Right lobe of liver (tissue), 6 donors: ENCODE data around the gene PDE7B. TPM values are rescaled to one million over a fixed set of nuclear protein-coding genes. Genes with fewer than 3 reads are reported as not detected.

Experiments used
- ATAC-seq, 4 donors: fragments of 200-7000 bp; cut with Tn5 transposase; one replicate each; pipeline ENCODE4 v1.9.1; 2020; ENCODE audit warnings: mild to moderate bottlenecking in 4 of 4, moderate library complexity in 4 of 4
- DNase-seq, 3 donors: peaks; one replicate each; pipeline ENCODE4 v3.0.0-alpha.2; 2020
- H3K27ac ChIP-seq, 3 donors: fragments of 200-600 bp; one replicate each; pipeline ENCODE4 v1.8.0; 2022
- H3K27me3 ChIP-seq, 2 donors: fragments of 200-600 bp; one replicate each; pipeline ENCODE4 v1.8.0; 2022
- H3K36me3 ChIP-seq, 4 donors: fragments of 200-600 bp; sonication (generic) in 1 of 4; one replicate each; pipeline versions ENCODE4 v1.5.1 to v1.8.0; 2017 to 2022; ENCODE audit warnings: control low read depth in 1 of 4
- H3K4me1 ChIP-seq, 4 donors: fragments of 200-600 bp; sonication (generic) in 1 of 4; one replicate each; pipeline versions ENCODE4 v1.5.1 to v1.8.0; 2017 to 2022; ENCODE audit warnings: control low read depth in 1 of 4
- H3K4me3 ChIP-seq, 3 donors: fragments of 200-600 bp; one replicate each; pipeline ENCODE4 v1.8.0; 2022
- H3K9me3 ChIP-seq, 4 donors: fragments of 200-600 bp; sonication (generic) in 1 of 4; one replicate each; pipeline versions ENCODE4 v1.5.1 to v1.8.0; 2017 to 2022; ENCODE audit warnings: control low read depth in 1 of 4
- POLR2A ChIP-seq: fragments of 450-650 bp; IDR thresholded peaks from one replicate; pipeline ENCODE4 v1.6.1; 2017; ENCODE audit warnings: antibody characterized with exemption, mild to moderate bottlenecking
- WGBS: methylation state at CpG from one replicate; pipeline ENCODE4 v1.1.6; 2018; ENCODE audit warnings: low coverage, low lambda C conversion rate; ENCODE audit not compliant: insufficient coverage; ENCODE audit errors: missing lambda C conversion rate; 5-methylcytosine and 5-hydroxymethylcytosine counted together
- intact Hi-C, 2 donors: fragments of 100-400 bp; cut with DNase I; formaldehyde crosslinking; loops; one replicate each; pipeline versions ENCODE4 v1.11.2 to v1.14.1; 2022
- total RNA-seq, 6 experiments: library from RNA; depleted of rRNA in 2 of 6; stranded (reverse); fragments of >200 nt in 2 of 6; fragmentation: NEBNext Ultra II Directional in 3 of 6; extraction: Animal tissue kit (Norgen Biotek cat#: 25700) in 3 of 6; gene quantifications; one replicate each; pipeline versions ENCODE4 v1.1.0 to v1.2.4, GENCODE V29; 2016 to 2023
- TF ChIP-seq, protein P1 (sequence below), 4 donors: fragments of 200-600 bp in 3 of 4; fragments of 450-650 bp in 1 of 4; IDR thresholded peaks; one replicate each; pipeline versions ENCODE4 v1.5.1 to v1.8.0; 2016 to 2022; ENCODE audit warnings: antibody characterized with exemption in 4 of 4, mild to moderate bottlenecking in 2 of 4
- donor health status: DM: no; HTN: yes; CAD: no.
- donor health status: DM: no; HTN: no; CAD: no.
- donor health status: DM: no; HTN: no; CAD: no.
- donor health status: DM: no; HTN: yes; CAD: no.
- donor health status: DM: no; HTN: yes; CAD: no.

The PDE7B gene
- total RNA-seq, 6 experiments from 2014 or later, result 1.1 to 5.1 (median 1.9) TPM

DNA sequence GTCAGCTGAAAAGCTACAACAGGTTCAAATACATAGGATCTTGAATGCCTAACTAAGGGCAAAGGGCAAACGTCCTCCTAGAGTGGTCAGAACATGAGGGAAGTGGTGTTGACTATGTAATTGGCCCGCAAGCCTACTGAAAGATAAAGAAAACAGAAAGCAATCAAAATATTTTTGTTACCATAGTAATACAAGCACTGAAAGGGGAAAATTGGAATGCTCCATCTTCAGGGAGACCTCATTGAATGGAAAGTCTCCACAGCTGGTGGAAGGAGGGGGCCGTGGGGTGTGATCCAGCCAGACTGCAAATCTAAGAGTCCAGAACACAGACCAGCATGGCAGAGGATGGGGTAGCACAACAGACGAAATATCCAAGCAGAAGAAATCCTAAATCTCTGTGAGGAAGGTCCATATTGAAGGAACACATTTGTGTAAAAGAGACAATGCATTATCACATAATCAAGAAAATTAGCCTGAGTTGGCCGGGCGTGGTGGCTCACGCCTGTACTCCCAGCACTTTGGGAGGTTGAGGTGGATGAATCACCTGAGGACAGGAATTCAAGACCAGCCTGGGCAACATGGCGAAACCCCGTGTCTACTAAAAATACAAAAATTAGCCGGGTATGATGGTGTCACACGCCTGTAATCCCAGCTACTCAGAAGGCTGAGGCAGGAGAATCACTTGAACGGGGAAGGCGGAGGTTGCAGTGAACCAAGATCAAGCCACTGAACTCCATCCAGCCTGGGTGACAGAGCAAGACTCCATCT is 359.1 kb downstream of the PDE7B start:
- H3K4me1 ChIP-seq, result no peaks in the 10 kb centered on the region
- H3K9me3 ChIP-seq, result no peaks in the 10 kb centered on the region
- no peak for ATAC-seq
- no peaks in the 10 kb centered on the region for H3K36me3 ChIP-seq
- H3K27ac ChIP-seq, result no peak overlapping the region
- no peak overlapping the region for H3K4me3 ChIP-seq
- no peaks in the 10 kb centered on the region for H3K27me3 ChIP-seq
- 82% methylated on average over 9 of the region's 13 CpGs for WGBS
- no peak for DNase-seq
- TF ChIP-seq POLR2A, result no peak
- TF ChIP-seq, protein P1, sequence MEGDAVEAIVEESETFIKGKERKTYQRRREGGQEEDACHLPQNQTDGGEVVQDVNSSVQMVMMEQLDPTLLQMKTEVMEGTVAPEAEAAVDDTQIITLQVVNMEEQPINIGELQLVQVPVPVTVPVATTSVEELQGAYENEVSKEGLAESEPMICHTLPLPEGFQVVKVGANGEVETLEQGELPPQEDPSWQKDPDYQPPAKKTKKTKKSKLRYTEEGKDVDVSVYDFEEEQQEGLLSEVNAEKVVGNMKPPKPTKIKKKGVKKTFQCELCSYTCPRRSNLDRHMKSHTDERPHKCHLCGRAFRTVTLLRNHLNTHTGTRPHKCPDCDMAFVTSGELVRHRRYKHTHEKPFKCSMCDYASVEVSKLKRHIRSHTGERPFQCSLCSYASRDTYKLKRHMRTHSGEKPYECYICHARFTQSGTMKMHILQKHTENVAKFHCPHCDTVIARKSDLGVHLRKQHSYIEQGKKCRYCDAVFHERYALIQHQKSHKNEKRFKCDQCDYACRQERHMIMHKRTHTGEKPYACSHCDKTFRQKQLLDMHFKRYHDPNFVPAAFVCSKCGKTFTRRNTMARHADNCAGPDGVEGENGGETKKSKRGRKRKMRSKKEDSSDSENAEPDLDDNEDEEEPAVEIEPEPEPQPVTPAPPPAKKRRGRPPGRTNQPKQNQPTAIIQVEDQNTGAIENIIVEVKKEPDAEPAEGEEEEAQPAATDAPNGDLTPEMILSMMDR (IDR thresholded peaks at IDR 0.05), result no peak
- intact Hi-C loops, result no loop called here

DNA sequence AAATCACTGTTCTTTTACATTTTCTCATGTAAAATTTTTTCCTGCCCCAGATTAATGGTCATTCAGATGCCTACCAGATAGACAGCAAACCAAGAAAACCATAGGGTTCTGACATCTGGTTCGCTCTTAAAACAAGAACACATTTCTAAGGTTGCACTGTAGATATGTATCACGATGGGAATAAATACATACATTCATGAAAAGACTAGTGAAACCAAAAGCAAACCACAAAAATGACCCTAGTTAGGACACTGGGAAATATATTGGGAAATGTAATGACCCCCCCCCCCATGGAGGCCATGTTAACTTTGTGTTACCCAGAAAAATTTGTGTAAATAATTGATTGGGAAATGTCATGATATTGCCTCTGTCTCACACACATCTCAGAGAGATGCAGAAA is 361.1 kb downstream of the PDE7B start:
- no peaks in the 10 kb centered on the region for H3K9me3 ChIP-seq
- ATAC-seq, result no peak
- no peaks in the 10 kb centered on the region for H3K27me3 ChIP-seq
- H3K27ac ChIP-seq, result no peak overlapping the region
- TF ChIP-seq POLR2A, result no peak
- TF ChIP-seq, protein P1 (IDR thresholded peaks at IDR 0.05), result no peak
- H3K4me1 ChIP-seq, result no peaks in the 10 kb centered on the region
- DNase-seq, result no peak
- no peaks in the 10 kb centered on the region for H3K36me3 ChIP-seq
- H3K4me3 ChIP-seq, result no peak overlapping the region
- 83% methylated on average over 2 of the region's 2 CpGs for WGBS
- intact Hi-C loops, result no loop called here

DNA sequence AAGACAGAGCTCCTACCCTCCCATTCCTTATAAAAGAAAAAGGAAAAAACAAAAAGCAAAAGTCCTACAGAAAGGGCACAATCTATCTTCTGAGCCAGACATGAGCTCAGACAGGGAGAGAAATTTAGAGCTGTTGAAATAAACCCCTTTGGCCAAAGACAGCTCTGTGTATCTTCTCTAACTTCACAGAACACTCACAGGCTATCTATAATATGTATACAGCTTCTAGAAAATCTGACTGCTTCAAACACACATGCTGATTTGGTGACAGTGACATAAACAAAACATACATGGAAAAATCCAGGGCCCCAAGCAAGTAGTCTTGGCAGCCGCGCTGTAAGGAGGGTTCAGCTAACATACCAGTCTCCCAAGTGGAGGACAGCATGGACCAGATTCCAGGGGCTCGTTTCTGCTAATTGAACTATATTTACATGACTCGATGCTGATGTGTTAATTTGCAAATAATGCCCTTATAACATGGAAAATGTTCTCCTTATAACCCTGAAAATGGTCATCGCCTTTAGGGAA is 361.6 kb downstream of the PDE7B start:
- H3K4me1 ChIP-seq, result no peaks in the 10 kb centered on the region
- no peak overlapping the region for H3K27ac ChIP-seq
- 81% methylated on average over 5 of the region's 5 CpGs for WGBS
- no peak for DNase-seq
- no peak for TF ChIP-seq POLR2A
- TF ChIP-seq, protein P1 (IDR thresholded peaks at IDR 0.05), result no peak
- H3K36me3 ChIP-seq, result no peaks in the 10 kb centered on the region
- H3K4me3 ChIP-seq, result no peak overlapping the region
- no peaks in the 10 kb centered on the region for H3K9me3 ChIP-seq
- H3K27me3 ChIP-seq, result no peaks in the 10 kb centered on the region
- intact Hi-C loops, result no loop called here
- no peak for ATAC-seq

DNA sequence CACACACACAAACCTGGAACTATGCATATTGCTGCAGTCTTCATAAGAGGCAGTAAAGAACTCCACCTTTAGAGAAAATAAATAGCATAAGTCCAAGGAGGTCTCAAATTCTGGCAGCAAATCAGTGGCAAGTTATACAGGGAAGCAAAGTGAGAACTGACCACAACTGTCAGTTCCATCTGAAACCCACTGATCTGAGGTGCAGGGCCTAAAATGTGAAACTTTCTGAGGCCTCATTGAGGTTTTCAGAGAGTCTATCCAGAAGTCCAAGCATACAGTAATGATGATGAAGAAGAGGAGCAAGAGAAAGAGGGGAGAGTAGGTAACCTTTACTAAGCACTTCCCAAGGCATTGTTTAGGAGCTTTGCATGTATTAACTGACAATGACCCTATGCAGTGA is 362.4 kb downstream of the PDE7B start:
- intact Hi-C loops, result no loop called here
- no peaks in the 10 kb centered on the region for H3K36me3 ChIP-seq
- ATAC-seq, result no peak

More for the DNA sequence above, 362.4 kb downstream of the PDE7B start:
- H3K9me3 ChIP-seq, result no peaks in the 10 kb centered on the region
- no peaks in the 10 kb centered on the region for H3K4me1 ChIP-seq
- H3K27me3 ChIP-seq, result no peaks in the 10 kb centered on the region
- no peak overlapping the region for H3K4me3 ChIP-seq
- TF ChIP-seq POLR2A, result no peak
- TF ChIP-seq, protein P1 (IDR thresholded peaks at IDR 0.05), result no peak
- no peak for DNase-seq
- no peak overlapping the region for H3K27ac ChIP-seq
